ENCODE data around the gene SAAL1. TPM values are rescaled to one million over a fixed set of nuclear protein-coding genes. Genes with fewer than 3 reads are reported as not detected.

SAAL1 gene
- polyA plus RNA-seq, 1 donor from 2014 or later = 66.2 TPM

- Histone ChIP-seq H3K27me3 (ENCODE audit: insufficient read depth, low read depth, low read length) (no peaks in the 10 kb centered on the region), H3K27ac (ENCODE audit: low read length) (no peak overlapping the region), H4K20me1 (ENCODE audit: insufficient read depth) (no peaks in the 10 kb centered on the region), H3K9ac (ENCODE audit: low read length) (no peak overlapping the region), H3F3A (ENCODE audit: insufficient read depth, low read length, poor library complexity, severe bottlenecking) (no peaks in the 10 kb centered on the region), H3K36me3 (ENCODE audit: insufficient read depth, low read length) (no peaks in the 10 kb centered on the region), H3K79me2 (replicated peaks; ENCODE audit: insufficient read depth, low read length) (peaks cover 16% of the 10 kb centered on the region), H3K9me2 (ENCODE audit: insufficient read depth, low read length) (no peaks in the 10 kb centered on the region), H2AFZ (ENCODE audit: low read depth, low read length) (no peak overlapping the region), H3K4me3 (ENCODE audit: low read length) (no peak overlapping the region), H3K9me3 (ENCODE audit: low read length) (no peaks in the 10 kb centered on the region), H3K4me2 (ENCODE audit: low read length) (no peak overlapping the region)
- TF ChIP-seq MXI1 (conservative IDR thresholded peaks at IDR 0.05; ENCODE audit: poor library complexity, severe bottlenecking) (no peak), EZH2 (IDR thresholded peaks at IDR 0.05; ENCODE audit: borderline replicate concordance, insufficient read depth, low read length, poor library complexity, severe bottlenecking) (no peak), TAF1 (IDR thresholded peaks at IDR 0.05; ENCODE audit: low read depth) (no peak), RAD21 (conservative IDR thresholded peaks at IDR 0.05) (no peak), REST (IDR thresholded peaks at IDR 0.05; ENCODE audit: borderline replicate concordance) (no peak), POLR2AphosphoS5 (IDR thresholded peaks at IDR 0.05) (no peak), EP300 (conservative IDR thresholded peaks at IDR 0.05; ENCODE audit: poor library complexity, severe bottlenecking) (no peak), CTCF (IDR thresholded peaks at IDR 0.05; ENCODE audit: poor library complexity, severe bottlenecking) (no peak), SMC3 (conservative IDR thresholded peaks at IDR 0.05; ENCODE audit: poor library complexity) (no peak)
Observed at GRCh38 chr11:18108254-18108653, 2.4 kb upstream of the SAAL1 start.

- no peak overlapping the region for H3K27ac ChIP-seq (ENCODE audit: low read length)
- H3K36me3 ChIP-seq (ENCODE audit: insufficient read depth, low read length) = peaks cover under 1% of the 10 kb centered on the region
- H3K79me2 ChIP-seq (replicated peaks; ENCODE audit: insufficient read depth, low read length) = peaks cover 21% of the 10 kb centered on the region
- no peaks in the 10 kb centered on the region for H3F3A ChIP-seq (ENCODE audit: insufficient read depth, low read length, poor library complexity, severe bottlenecking)
- no peak overlapping the region for H2AFZ ChIP-seq (ENCODE audit: low read depth, low read length)
- H3K9ac ChIP-seq (ENCODE audit: low read length) = no peak overlapping the region
- no peak overlapping the region for H3K4me3 ChIP-seq (ENCODE audit: low read length)
- no peaks in the 10 kb centered on the region for H3K9me2 ChIP-seq (ENCODE audit: insufficient read depth, low read length)
- H4K20me1 ChIP-seq (ENCODE audit: insufficient read depth) = no peaks in the 10 kb centered on the region
- TF ChIP-seq EP300 (conservative IDR thresholded peaks at IDR 0.05; ENCODE audit: poor library complexity, severe bottlenecking) = no peak
- no peak for TF ChIP-seq POLR2AphosphoS5 (IDR thresholded peaks at IDR 0.05)
- TF ChIP-seq TAF1 (IDR thresholded peaks at IDR 0.05; ENCODE audit: low read depth) = no peak
- TF ChIP-seq EZH2 (IDR thresholded peaks at IDR 0.05; ENCODE audit: borderline replicate concordance, insufficient read depth, low read length, poor library complexity, severe bottlenecking) = no peak
- no peak for TF ChIP-seq CTCF (IDR thresholded peaks at IDR 0.05; ENCODE audit: poor library complexity, severe bottlenecking)
- TF ChIP-seq REST (IDR thresholded peaks at IDR 0.05; ENCODE audit: borderline replicate concordance) = no peak
- TF ChIP-seq SMC3 (conservative IDR thresholded peaks at IDR 0.05; ENCODE audit: poor library complexity) = no peak
- TF ChIP-seq MXI1 (conservative IDR thresholded peaks at IDR 0.05; ENCODE audit: poor library complexity, severe bottlenecking) = no peak
- no peak for TF ChIP-seq RAD21 (conservative IDR thresholded peaks at IDR 0.05)
- no peaks in the 10 kb centered on the region for H3K27me3 ChIP-seq (ENCODE audit: insufficient read depth, low read depth, low read length)
- H3K9me3 ChIP-seq (ENCODE audit: low read length) = no peaks in the 10 kb centered on the region
- H3K4me2 ChIP-seq (ENCODE audit: low read length) = no peak overlapping the region
Observed at GRCh38 chr11:18106688-18107087, 806 bp upstream of the SAAL1 start.
